HCT116 (cell line): ENCODE measurements around the gene FITM2. TPM values are rescaled to one million over a fixed set of nuclear protein-coding genes. Genes with fewer than 3 reads are reported as not detected.

Source experiments
- ATAC-seq: fragments of 200-7000 bp; cut with Tn5 transposase; 2 replicates; pipeline ENCODE4 v1.9.1; 2020; ENCODE audit warnings: mild to moderate bottlenecking, moderate library complexity
- BruUV-seq: library from RNA; stranded (reverse); fragments of 400-500 nt; replicated peaks from 2 replicates; lab custom pipeline; 2021; lab: Mats Ljungman, UMichigan
- CTCF ChIA-PET: fragments of 300-600 bp; sonication (Branson Sonifier 250); formaldehyde crosslinking; loops from one replicate; lab custom pipeline; 2021; ENCODE audit warnings: antibody characterized with exemption; lab: Charles Lee
- POLR2A ChIA-PET: fragments of 300-600, 350-600 bp; sonication (Branson Sonifier 250); formaldehyde crosslinking; loops from one replicate; lab custom pipeline; 2021; ENCODE audit warnings: antibody characterized with exemption; lab: Charles Lee
- RAD21 ChIA-PET, 2 experiments: fragments of 300-600 bp; sonication (Branson Sonifier 250); formaldehyde crosslinking; loops; one replicate each; lab custom pipeline; 2023; ENCODE audit warnings: low total read pairs in 2 of 2; ENCODE audit not compliant: uncharacterized antibody in 2 of 2, unreplicated experiment in 2 of 2, low non-redundant PET in 1 of 2; lab: Charles Lee
- DNase-seq: peaks from one replicate; pipeline ENCODE4 v3.0.0-alpha.2; 2010; ENCODE audit warnings: low read depth, low spot score
- H2AFZ ChIP-seq: fragments of 200-600 bp; shearing (Covaris generic), sonication (generic); 2 replicates; pipeline ENCODE4 v1.6.1; 2017; ENCODE audit warnings: low read depth, mixed run types, mixed read lengths, antibody characterized with exemption, low read length; ENCODE audit not compliant: poor library complexity, severe bottlenecking
- H3K27ac ChIP-seq: 2 replicates; pipeline ENCODE4 v1.5.1; 2012; ENCODE audit warnings: low read depth, low read length
- H3K27me3 ChIP-seq: fragments of 200-600 bp; sonication (generic); 2 replicates; pipeline ENCODE4 v1.6.1; 2016; ENCODE audit warnings: mixed run types, low read length, mixed read lengths; ENCODE audit not compliant: insufficient read depth
- H3K36me3 ChIP-seq, 2 experiments: fragments of 200-500 bp in 1 of 2; fragments of 200-600 bp in 1 of 2; sonication (Bioruptor generic) in 1 of 2; sonication (generic) in 1 of 2; 2 replicates each; pipeline versions ENCODE4 v1.5.1 to v1.6.1; 2014 to 2016; ENCODE audit warnings: low read length in 2 of 2, inconsistent platforms in 1 of 2, mixed read lengths in 1 of 2, mixed run types in 1 of 2; ENCODE audit not compliant: insufficient read depth in 2 of 2, control insufficient read depth in 1 of 2
- H3K4me1 ChIP-seq, 2 experiments: fragments of 200-600 bp in 1 of 2; sonication (generic) in 1 of 2; 2 replicates each; pipeline versions ENCODE4 v1.5.1 to v1.6.1; 2012 to 2017; ENCODE audit warnings: low read length in 2 of 2, inconsistent platforms in 1 of 2, mild to moderate bottlenecking in 1 of 2, mixed read lengths in 1 of 2, mixed run types in 1 of 2, moderate library complexity in 1 of 2; ENCODE audit not compliant: insufficient read depth in 2 of 2, control insufficient read depth in 1 of 2
- H3K4me2 ChIP-seq: fragments of 200-600 bp; sonication (generic); 2 replicates; pipeline ENCODE4 v1.6.1; 2017; ENCODE audit warnings: mixed run types, low read length, mixed read lengths
- H3K4me3 ChIP-seq, 2 experiments: fragments of 200-600 bp in 1 of 2; sonication (generic) in 1 of 2; replicated peaks in 1 of 2; 2 replicates each; pipeline ENCODE4 v1.5.1; 2011 to 2016; ENCODE audit warnings: low read length in 2 of 2, control low read depth in 1 of 2, low read depth in 1 of 2, mild to moderate bottlenecking in 1 of 2, mixed read lengths in 1 of 2, mixed run types in 1 of 2
- H3K79me2 ChIP-seq: fragments of 200-600 bp; sonication (generic); 2 replicates; pipeline ENCODE4 v1.6.1; 2017; ENCODE audit warnings: mild to moderate bottlenecking, mixed run types, low read length, moderate library complexity, mixed read lengths; ENCODE audit not compliant: insufficient read depth
- H3K9ac ChIP-seq: fragments of 200-600 bp; sonication (generic); 2 replicates; pipeline ENCODE4 v1.6.1; 2016; ENCODE audit warnings: low read length, mixed read lengths
- H3K9me2 ChIP-seq: fragments of 200-600 bp; sonication (generic), shearing (Covaris generic); 2 replicates; pipeline ENCODE4 v1.6.1; 2017; ENCODE audit warnings: mixed run types, mild to moderate bottlenecking, moderate library complexity; ENCODE audit not compliant: insufficient read depth
- H3K9me3 ChIP-seq, 2 experiments: fragments of 200-500 bp in 1 of 2; fragments of 200-600 bp in 1 of 2; sonication (Bioruptor generic) in 1 of 2; sonication (generic) in 1 of 2; 2 replicates each; pipeline ENCODE4 v1.6.1; 2014 to 2017; ENCODE audit warnings: low read length in 2 of 2, mixed read lengths in 2 of 2, inconsistent platforms in 1 of 2, low read depth in 1 of 2, mild to moderate bottlenecking in 1 of 2, mixed run types in 1 of 2, moderate library complexity in 1 of 2; ENCODE audit not compliant: control insufficient read depth in 1 of 2, insufficient read depth in 1 of 2
- H4K20me1 ChIP-seq: fragments of 200-600 bp; sonication (generic), shearing (Covaris generic); 2 replicates; pipeline ENCODE4 v1.6.1; 2017; ENCODE audit warnings: mixed run types, mild to moderate bottlenecking, moderate library complexity; ENCODE audit not compliant: insufficient read depth
- ATF3 ChIP-seq: IDR thresholded peaks from 2 replicates; pipeline ENCODE4 v1.6.1; 2012
- CEBPB ChIP-seq: IDR thresholded peaks from 2 replicates; pipeline ENCODE4 v1.6.1; 2012; ENCODE audit warnings: low read depth
- CTCF ChIP-seq, 3 experiments: fragments of 200-600 bp in 1 of 3; sonication (generic) in 1 of 3; IDR thresholded peaks in 2 of 3; conservative IDR thresholded peaks in 1 of 3; 2 replicates each; pipeline ENCODE4 v1.5.1; 2012 to 2017; ENCODE audit warnings: low read depth in 2 of 3, low read length in 2 of 3, antibody characterized with exemption in 1 of 3, borderline replicate concordance in 1 of 3, control low read depth in 1 of 3, mild to moderate bottlenecking in 1 of 3, mixed read lengths in 1 of 3, mixed run types in 1 of 3, moderate library complexity in 1 of 3; ENCODE audit not compliant: insufficient read depth in 1 of 3
- EGR1 ChIP-seq: IDR thresholded peaks from 2 replicates; pipeline ENCODE4 v1.6.1; 2012; ENCODE audit warnings: low read depth
- EZH2 ChIP-seq: fragments of 200-600 bp; sonication (generic); IDR thresholded peaks from 2 replicates; pipeline ENCODE4 v1.6.1; 2017; ENCODE audit warnings: antibody characterized with exemption, mixed run types
- EZH2phosphoT487 ChIP-seq: fragments of 200-600 bp; IDR thresholded peaks from 2 replicates; pipeline ENCODE4 v1.6.1; 2018; ENCODE audit warnings: antibody characterized with exemption, borderline replicate concordance
- JUND ChIP-seq: IDR thresholded peaks from 2 replicates; pipeline ENCODE4 v1.6.1; 2012
- MAX ChIP-seq: IDR thresholded peaks from 2 replicates; pipeline ENCODE4 v1.6.1; 2012
- POLR2A ChIP-seq: IDR thresholded peaks from 2 replicates; pipeline ENCODE4 v1.7.0; 2011; ENCODE audit warnings: borderline replicate concordance; ENCODE audit not compliant: insufficient read depth, insufficient read length; ENCODE audit errors: extremely low read depth
- POLR2AphosphoS5 ChIP-seq: IDR thresholded peaks from 2 replicates; pipeline ENCODE4 v1.6.1; 2011; ENCODE audit warnings: mild to moderate bottlenecking, low read depth, low read length, moderate library complexity
- RAD21 ChIP-seq: IDR thresholded peaks from 2 replicates; pipeline ENCODE4 v1.6.1; 2012; ENCODE audit warnings: low read depth, mild to moderate bottlenecking
- SIN3A ChIP-seq: IDR thresholded peaks from 2 replicates; pipeline ENCODE4 v1.6.1; 2012; ENCODE audit warnings: low read depth
- SP1 ChIP-seq: IDR thresholded peaks from 2 replicates; pipeline ENCODE4 v1.6.1; 2012; ENCODE audit warnings: low read depth
- TCF7L2 ChIP-seq: IDR thresholded peaks from 2 replicates; pipeline ENCODE4 v1.7.0; 2011; ENCODE audit warnings: borderline replicate concordance, inconsistent platforms; ENCODE audit not compliant: insufficient read depth, insufficient read length; ENCODE audit errors: extremely low read depth
- ZNF274 ChIP-seq: fragments of 200-500 bp; sonication (Bioruptor generic); IDR thresholded peaks from 2 replicates; pipeline ENCODE4 v1.6.1; 2014; ENCODE audit warnings: mild to moderate bottlenecking, low read depth, low read length, inconsistent platforms
- intact Hi-C: fragments of 100-400 bp; cut with micrococcal nuclease; formaldehyde crosslinking; loops from 2 replicates; pipeline ENCODE4 v1.10.0; 2022
- total RNA-seq: library from RNA; stranded (reverse); gene quantifications from one replicate; pipeline ENCODE4 v1.2.1, GENCODE V29; 2021; ENCODE audit not compliant: unreplicated experiment

Gene FITM2
- total RNA-seq, 1 experiment from 2014 or later = 5.2 TPM

DNA sequence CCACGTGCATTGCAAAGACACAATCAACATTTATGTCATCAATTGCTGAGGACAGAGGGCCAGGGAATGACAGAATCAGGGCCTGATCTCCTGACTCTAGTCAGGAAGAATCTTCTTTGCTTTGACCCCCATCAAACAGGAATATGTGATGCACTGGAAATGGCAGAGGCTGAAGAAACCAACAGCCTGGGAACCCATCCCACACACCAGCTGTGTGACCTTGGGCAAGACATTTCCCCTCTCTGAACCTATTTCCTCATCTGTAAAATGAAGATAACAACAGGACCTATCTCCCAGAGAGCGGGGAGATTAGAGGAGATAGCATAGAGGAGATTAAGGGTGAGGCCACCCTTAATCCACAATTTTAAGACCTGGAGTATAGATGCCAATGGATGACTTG is 46.0 kb upstream of the FITM2 start:
- intact Hi-C loops = no loop called here
- H3K4me3 ChIP-seq = no peak overlapping the region
- H3K9me2 ChIP-seq = no peaks in the 10 kb centered on the region
- no peaks in the 10 kb centered on the region for H3K27me3 ChIP-seq
- H3K4me1 ChIP-seq = peaks cover 0 to 11% of the 10 kb centered on the region in 2 experiments; a peak in 3 of 4 replicates
- CTCF ChIA-PET = no interaction called here
- H2AFZ ChIP-seq = no peak overlapping the region
- TF ChIP-seq ZNF274 = no peak
- TF ChIP-seq JUND = no peak
- TF ChIP-seq SP1 = no peak
- no peak for TF ChIP-seq CEBPB
- no peak for TF ChIP-seq SIN3A
- TF ChIP-seq ATF3 = no peak
- no peak for TF ChIP-seq TCF7L2
- TF ChIP-seq EZH2phosphoT487 = no peak
- no peak for TF ChIP-seq POLR2AphosphoS5
- no peak for TF ChIP-seq POLR2A
- TF ChIP-seq CTCF (IDR thresholded peaks at IDR 0.05 in 2 of 3, conservative IDR thresholded peaks at IDR 0.05 in 1 of 3; ENCODE audit: borderline replicate concordance in 1 of 3, insufficient read depth in 1 of 3, low read depth in 2 of 3, low read length in 2 of 3) = no peak
- no peak for TF ChIP-seq RAD21
- TF ChIP-seq MAX = no peak
- no peak for TF ChIP-seq EGR1
- TF ChIP-seq EZH2 = no peak
- H3K27ac ChIP-seq = no peak overlapping the region
- RAD21 ChIA-PET = no interaction called here
- ATAC-seq (no peak), DNase-seq (no peak)
- no peaks in the 10 kb centered on the region for H4K20me1 ChIP-seq
- POLR2A ChIA-PET = no interaction called here
- no peaks in the 10 kb centered on the region for H3K79me2 ChIP-seq
- no peak overlapping the region for H3K4me2 ChIP-seq
- no peak overlapping the region for H3K9ac ChIP-seq
- no TSS peak for BruUV-seq
- no peaks in the 10 kb centered on the region for H3K36me3 ChIP-seq
- H3K9me3 ChIP-seq = no peaks in the 10 kb centered on the region
